Esophagus squamous epithelium (tissue), 4 donors: ENCODE results near the gene MCM5.

Experiments used
- POLR2A ChIP-seq, 4 donors: fragments of 450-650 bp; IDR thresholded peaks; one replicate each; pipeline ENCODE4 v1.6.1; 2017; ENCODE audit warnings: antibody characterized with exemption in 4 of 4, mild to moderate bottlenecking in 4 of 4, moderate library complexity in 3 of 4
- TF ChIP-seq, protein P1 (sequence below), 6 experiments: fragments of 450-650 bp in 4 of 6; fragments of 200-600 bp in 2 of 6; sonication (generic) in 2 of 6; IDR thresholded peaks; one replicate each; pipeline ENCODE4 v1.5.1; 2016 to 2019; ENCODE audit warnings: antibody characterized with exemption in 6 of 6, mild to moderate bottlenecking in 4 of 6, moderate library complexity in 4 of 6

DNA sequence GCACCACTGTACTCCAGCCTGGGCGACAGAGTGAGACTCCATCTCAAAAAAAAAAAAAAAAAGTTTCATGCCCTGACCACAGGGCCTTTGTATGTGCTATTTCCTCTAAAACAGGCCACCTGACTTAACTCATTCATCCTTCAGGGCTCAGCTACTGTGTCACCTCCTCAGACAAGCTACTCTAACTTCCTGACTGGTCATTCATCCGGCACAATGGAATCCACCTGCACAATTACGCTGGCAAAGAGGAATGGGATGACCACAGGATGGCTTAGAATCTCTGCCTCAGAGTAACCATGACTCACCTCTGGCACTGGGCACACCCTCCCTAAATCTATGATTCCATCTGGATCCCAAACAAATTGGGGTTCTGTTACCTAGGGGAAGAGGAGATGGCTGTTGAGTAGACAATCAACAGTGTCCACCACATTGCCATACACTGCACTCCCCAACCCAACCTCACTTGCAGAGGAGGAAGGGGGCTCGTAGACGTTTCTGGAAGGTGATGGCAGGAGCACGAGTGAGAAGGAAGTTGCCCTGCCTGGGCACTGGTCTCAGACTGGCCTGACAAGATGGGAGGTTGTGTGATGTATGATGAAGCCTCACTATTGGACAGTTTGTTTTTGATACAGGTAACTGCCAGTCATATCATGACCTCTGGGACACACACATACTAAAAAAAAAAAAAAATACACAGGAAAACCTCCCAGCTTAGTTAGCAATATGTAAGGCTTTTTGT is 41.9 kb upstream of the MCM5 start:
- TF ChIP-seq, protein P1, sequence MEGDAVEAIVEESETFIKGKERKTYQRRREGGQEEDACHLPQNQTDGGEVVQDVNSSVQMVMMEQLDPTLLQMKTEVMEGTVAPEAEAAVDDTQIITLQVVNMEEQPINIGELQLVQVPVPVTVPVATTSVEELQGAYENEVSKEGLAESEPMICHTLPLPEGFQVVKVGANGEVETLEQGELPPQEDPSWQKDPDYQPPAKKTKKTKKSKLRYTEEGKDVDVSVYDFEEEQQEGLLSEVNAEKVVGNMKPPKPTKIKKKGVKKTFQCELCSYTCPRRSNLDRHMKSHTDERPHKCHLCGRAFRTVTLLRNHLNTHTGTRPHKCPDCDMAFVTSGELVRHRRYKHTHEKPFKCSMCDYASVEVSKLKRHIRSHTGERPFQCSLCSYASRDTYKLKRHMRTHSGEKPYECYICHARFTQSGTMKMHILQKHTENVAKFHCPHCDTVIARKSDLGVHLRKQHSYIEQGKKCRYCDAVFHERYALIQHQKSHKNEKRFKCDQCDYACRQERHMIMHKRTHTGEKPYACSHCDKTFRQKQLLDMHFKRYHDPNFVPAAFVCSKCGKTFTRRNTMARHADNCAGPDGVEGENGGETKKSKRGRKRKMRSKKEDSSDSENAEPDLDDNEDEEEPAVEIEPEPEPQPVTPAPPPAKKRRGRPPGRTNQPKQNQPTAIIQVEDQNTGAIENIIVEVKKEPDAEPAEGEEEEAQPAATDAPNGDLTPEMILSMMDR (IDR thresholded peaks at IDR 0.05) = no peak
- TF ChIP-seq POLR2A (IDR thresholded peaks at IDR 0.05) = no peak
